Loucy (cell line): Measurements from ENCODE around the gene LRBA.

ENCODE experiments used
- EZH2phosphoT487 ChIP-seq: fragments of 200-600 bp; IDR thresholded peaks from 2 replicates; pipeline ENCODE4 v1.6.1; 2018; ENCODE audit warnings: antibody characterized with exemption, mild to moderate bottlenecking, moderate library complexity, borderline replicate concordance
- TF ChIP-seq, protein P1 (sequence below): fragments of 200-600 bp; sonication (generic); conservative IDR thresholded peaks from 2 replicates; pipeline ENCODE4 v1.5.1; 2014; ENCODE audit warnings: mild to moderate bottlenecking, antibody characterized with exemption, low read length

- TF ChIP-seq, protein P1, sequence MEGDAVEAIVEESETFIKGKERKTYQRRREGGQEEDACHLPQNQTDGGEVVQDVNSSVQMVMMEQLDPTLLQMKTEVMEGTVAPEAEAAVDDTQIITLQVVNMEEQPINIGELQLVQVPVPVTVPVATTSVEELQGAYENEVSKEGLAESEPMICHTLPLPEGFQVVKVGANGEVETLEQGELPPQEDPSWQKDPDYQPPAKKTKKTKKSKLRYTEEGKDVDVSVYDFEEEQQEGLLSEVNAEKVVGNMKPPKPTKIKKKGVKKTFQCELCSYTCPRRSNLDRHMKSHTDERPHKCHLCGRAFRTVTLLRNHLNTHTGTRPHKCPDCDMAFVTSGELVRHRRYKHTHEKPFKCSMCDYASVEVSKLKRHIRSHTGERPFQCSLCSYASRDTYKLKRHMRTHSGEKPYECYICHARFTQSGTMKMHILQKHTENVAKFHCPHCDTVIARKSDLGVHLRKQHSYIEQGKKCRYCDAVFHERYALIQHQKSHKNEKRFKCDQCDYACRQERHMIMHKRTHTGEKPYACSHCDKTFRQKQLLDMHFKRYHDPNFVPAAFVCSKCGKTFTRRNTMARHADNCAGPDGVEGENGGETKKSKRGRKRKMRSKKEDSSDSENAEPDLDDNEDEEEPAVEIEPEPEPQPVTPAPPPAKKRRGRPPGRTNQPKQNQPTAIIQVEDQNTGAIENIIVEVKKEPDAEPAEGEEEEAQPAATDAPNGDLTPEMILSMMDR: no peak
- no peak for TF ChIP-seq EZH2phosphoT487
Observed at GRCh38 chr4:150493851-150494250, 521.2 kb downstream of the LRBA start.
